ENCODE results near the gene FAM83E.

DNA sequence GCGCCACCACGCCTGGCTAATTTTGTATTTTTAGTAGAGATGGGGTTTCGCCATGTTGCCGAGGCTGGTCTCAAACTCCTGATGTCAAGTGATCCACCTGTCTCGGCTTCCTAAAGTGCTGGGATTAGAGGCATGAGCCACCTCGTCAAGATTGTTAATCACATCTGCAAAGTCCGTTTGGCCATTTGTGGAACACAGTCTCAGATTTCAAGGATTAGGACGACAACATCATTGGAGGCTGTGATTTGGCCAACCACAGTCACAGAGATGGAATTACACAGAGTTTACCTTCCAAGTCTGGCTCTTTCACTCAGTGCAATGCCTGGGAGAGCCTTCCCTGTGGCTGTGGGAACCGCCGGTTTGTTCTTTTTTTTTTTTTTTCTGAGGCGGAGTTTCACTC lies 45.1 kb downstream of the FAM83E start:
- TF ChIP-seq, protein P1, sequence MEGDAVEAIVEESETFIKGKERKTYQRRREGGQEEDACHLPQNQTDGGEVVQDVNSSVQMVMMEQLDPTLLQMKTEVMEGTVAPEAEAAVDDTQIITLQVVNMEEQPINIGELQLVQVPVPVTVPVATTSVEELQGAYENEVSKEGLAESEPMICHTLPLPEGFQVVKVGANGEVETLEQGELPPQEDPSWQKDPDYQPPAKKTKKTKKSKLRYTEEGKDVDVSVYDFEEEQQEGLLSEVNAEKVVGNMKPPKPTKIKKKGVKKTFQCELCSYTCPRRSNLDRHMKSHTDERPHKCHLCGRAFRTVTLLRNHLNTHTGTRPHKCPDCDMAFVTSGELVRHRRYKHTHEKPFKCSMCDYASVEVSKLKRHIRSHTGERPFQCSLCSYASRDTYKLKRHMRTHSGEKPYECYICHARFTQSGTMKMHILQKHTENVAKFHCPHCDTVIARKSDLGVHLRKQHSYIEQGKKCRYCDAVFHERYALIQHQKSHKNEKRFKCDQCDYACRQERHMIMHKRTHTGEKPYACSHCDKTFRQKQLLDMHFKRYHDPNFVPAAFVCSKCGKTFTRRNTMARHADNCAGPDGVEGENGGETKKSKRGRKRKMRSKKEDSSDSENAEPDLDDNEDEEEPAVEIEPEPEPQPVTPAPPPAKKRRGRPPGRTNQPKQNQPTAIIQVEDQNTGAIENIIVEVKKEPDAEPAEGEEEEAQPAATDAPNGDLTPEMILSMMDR (IDR thresholded peaks at IDR 0.05) = no peak
- TF ChIP-seq POLR2A (IDR thresholded peaks at IDR 0.05) = no peak

Measured in right lobe of liver (tissue), 4 donors.